Measurements from ENCODE around the gene ELFN2.

The ELFN2 gene

GRCh38 chr22:37358917-37359316 lies 68.4 kb downstream of the ELFN2 start:
- H2BK120ac ChIP-seq (ENCODE audit: insufficient read depth, low read length, poor library complexity) = no peak overlapping the region
- peaks cover 3% of the 10 kb centered on the region for H3K79me2 ChIP-seq (ENCODE audit: control insufficient read depth, insufficient read depth, low read length, poor library complexity)
- no peak overlapping the region for H2BK12ac ChIP-seq (ENCODE audit: low read length)
- H3K4me1 ChIP-seq (ENCODE audit: control insufficient read depth in 1 of 2, insufficient read depth in 2 of 2, low read length in 2 of 2) = peaks cover 0 to 5% of the 10 kb centered on the region in 2 experiments
- WGBS (ENCODE audit: extremely low coverage, insufficient coverage, insufficient read length) = no CpG with 5 or more reads among the region's 8 CpGs
- no peak overlapping the region for H2AFZ ChIP-seq (ENCODE audit: insufficient read depth, low read length, poor library complexity)
- H3K23ac ChIP-seq (ENCODE audit: low read length) = no peak overlapping the region
- H3K4me2 ChIP-seq (ENCODE audit: low read length) = no peak overlapping the region
- no peak overlapping the region for H3K4me3 ChIP-seq (ENCODE audit: low read depth, low read length)
- DNase-seq = no peak
- no peaks in the 10 kb centered on the region for H3K27me3 ChIP-seq (ENCODE audit: insufficient read depth, low read length)
- H3K18ac ChIP-seq (ENCODE audit: low read length) = no peak overlapping the region
- H2BK5ac ChIP-seq (ENCODE audit: low read depth, low read length, poor library complexity) = no peak overlapping the region
- H3K36me3 ChIP-seq (ENCODE audit: control insufficient read depth in 1 of 2, insufficient read depth in 2 of 2, low read length in 2 of 2) = no peaks in the 10 kb centered on the region
- no peak overlapping the region for H3K9ac ChIP-seq (ENCODE audit: low read length)
- H4K12ac ChIP-seq (ENCODE audit: low read depth, low read length) = no peak overlapping the region
- H3K27ac ChIP-seq (ENCODE audit: low read depth, low read length) = no peak overlapping the region
- no peak overlapping the region for H2AK5ac ChIP-seq (ENCODE audit: low read length)
- H4K91ac ChIP-seq (ENCODE audit: low read depth, low read length) = no peak overlapping the region
- no peak overlapping the region for H3K14ac ChIP-seq (ENCODE audit: low read length)
- H3K4ac ChIP-seq (ENCODE audit: low read depth, low read length) = no peak overlapping the region
- H4K8ac ChIP-seq (ENCODE audit: low read depth, low read length) = no peak overlapping the region
- no peaks in the 10 kb centered on the region for H3K9me3 ChIP-seq (ENCODE audit: insufficient read depth, low read depth, low read length)
- H3K79me1 ChIP-seq (ENCODE audit: low read length) = peaks cover 3% of the 10 kb centered on the region

- no peak overlapping the region for H2BK120ac ChIP-seq (ENCODE audit: insufficient read depth, low read length, poor library complexity)
- H3K9ac ChIP-seq (ENCODE audit: low read length) = no peak overlapping the region
- no peaks in the 10 kb centered on the region for H3K27me3 ChIP-seq (ENCODE audit: insufficient read depth, low read length)
- no peak overlapping the region for H2BK5ac ChIP-seq (ENCODE audit: low read depth, low read length, poor library complexity)
- no peak overlapping the region for H3K27ac ChIP-seq (ENCODE audit: low read depth, low read length)
- H4K12ac ChIP-seq (ENCODE audit: low read depth, low read length) = no peak overlapping the region
- no peak overlapping the region for H3K4ac ChIP-seq (ENCODE audit: low read depth, low read length)
- no peak overlapping the region for H4K8ac ChIP-seq (ENCODE audit: low read depth, low read length)
- H3K4me1 ChIP-seq (ENCODE audit: control insufficient read depth in 1 of 2, insufficient read depth in 2 of 2, low read length in 2 of 2) = peaks cover 0 to 5% of the 10 kb centered on the region in 2 experiments
- no peak overlapping the region for H3K4me2 ChIP-seq (ENCODE audit: low read length)
- no peak overlapping the region for H2AK5ac ChIP-seq (ENCODE audit: low read length)
- no peak overlapping the region for H3K23ac ChIP-seq (ENCODE audit: low read length)
- no peak overlapping the region for H3K18ac ChIP-seq (ENCODE audit: low read length)
- WGBS (ENCODE audit: extremely low coverage, insufficient coverage, insufficient read length) = no CpG with 5 or more reads among the region's 11 CpGs
- H3K36me3 ChIP-seq (ENCODE audit: control insufficient read depth in 1 of 2, insufficient read depth in 2 of 2, low read length in 2 of 2) = no peaks in the 10 kb centered on the region
- peaks cover 3% of the 10 kb centered on the region for H3K79me2 ChIP-seq (ENCODE audit: control insufficient read depth, insufficient read depth, low read length, poor library complexity)
- H3K4me3 ChIP-seq (ENCODE audit: low read depth, low read length) = no peak overlapping the region
- no peak overlapping the region for H4K91ac ChIP-seq (ENCODE audit: low read depth, low read length)
- no peaks in the 10 kb centered on the region for H3K9me3 ChIP-seq (ENCODE audit: insufficient read depth, low read depth, low read length)
- H2AFZ ChIP-seq (ENCODE audit: insufficient read depth, low read length, poor library complexity) = no peak overlapping the region
- no peak for DNase-seq
- H3K14ac ChIP-seq (ENCODE audit: low read length) = no peak overlapping the region
- H2BK12ac ChIP-seq (ENCODE audit: low read length) = no peak overlapping the region
- peaks cover 3% of the 10 kb centered on the region for H3K79me1 ChIP-seq (ENCODE audit: low read length)
Observed at GRCh38 chr22:37358386-37358785, 68.9 kb downstream of the ELFN2 start.

GRCh38 chr22:37357446-37358075 lies 69.7 kb downstream of the ELFN2 start:
- Histone ChIP-seq H2AK5ac (ENCODE audit: low read length) (no peak overlapping the region), H3K4me3 (ENCODE audit: low read depth, low read length) (no peak overlapping the region), H3K79me1 (ENCODE audit: low read length) (peaks cover 3% of the 10 kb centered on the region), H3K4me1 (ENCODE audit: control insufficient read depth in 1 of 2, insufficient read depth in 2 of 2, low read length in 2 of 2) (peaks cover 0 to 5% of the 10 kb centered on the region in 2 experiments), H3K27me3 (ENCODE audit: insufficient read depth, low read length) (no peaks in the 10 kb centered on the region), H3K18ac (ENCODE audit: low read length) (no peak overlapping the region), H2BK12ac (ENCODE audit: low read length) (no peak overlapping the region), H4K12ac (ENCODE audit: low read depth, low read length) (no peak overlapping the region), H3K9me3 (ENCODE audit: insufficient read depth, low read depth, low read length) (no peaks in the 10 kb centered on the region), H4K91ac (ENCODE audit: low read depth, low read length) (no peak overlapping the region), H2BK120ac (ENCODE audit: insufficient read depth, low read length, poor library complexity) (peak overlapping the region; percentile 10), H3K79me2 (ENCODE audit: control insufficient read depth, insufficient read depth, low read length, poor library complexity) (peaks cover 3% of the 10 kb centered on the region), H4K8ac (ENCODE audit: low read depth, low read length) (no peak overlapping the region), H2AFZ (ENCODE audit: insufficient read depth, low read length, poor library complexity) (no peak overlapping the region), H3K14ac (ENCODE audit: low read length) (no peak overlapping the region), H3K4me2 (ENCODE audit: low read length) (no peak overlapping the region), H3K4ac (ENCODE audit: low read depth, low read length) (no peak overlapping the region), H3K9ac (ENCODE audit: low read length) (no peak overlapping the region), H2BK5ac (ENCODE audit: low read depth, low read length, poor library complexity) (no peak overlapping the region), H3K27ac (ENCODE audit: low read depth, low read length) (no peak overlapping the region), H3K23ac (ENCODE audit: low read length) (no peak overlapping the region), H3K36me3 (ENCODE audit: control insufficient read depth in 1 of 2, insufficient read depth in 2 of 2, low read length in 2 of 2) (no peaks in the 10 kb centered on the region)
- no CpG with 5 or more reads among the region's 10 CpGs for WGBS (ENCODE audit: extremely low coverage, insufficient coverage, insufficient read length)
- DNase-seq = no peak

- Histone ChIP-seq H3K9me3 (ENCODE audit: insufficient read depth, low read depth, low read length) (no peaks in the 10 kb centered on the region), H4K8ac (ENCODE audit: low read depth, low read length) (no peak overlapping the region), H2AFZ (ENCODE audit: insufficient read depth, low read length, poor library complexity) (no peak overlapping the region), H3K36me3 (ENCODE audit: control insufficient read depth in 1 of 2, insufficient read depth in 2 of 2, low read length in 2 of 2) (no peaks in the 10 kb centered on the region), H3K14ac (ENCODE audit: low read length) (no peak overlapping the region), H3K79me1 (ENCODE audit: low read length) (peaks cover 3% of the 10 kb centered on the region), H3K4ac (ENCODE audit: low read depth, low read length) (no peak overlapping the region), H3K23ac (ENCODE audit: low read length) (no peak overlapping the region), H2BK120ac (ENCODE audit: insufficient read depth, low read length, poor library complexity) (no peak overlapping the region), H3K79me2 (ENCODE audit: control insufficient read depth, insufficient read depth, low read length, poor library complexity) (peaks cover 3% of the 10 kb centered on the region), H4K12ac (ENCODE audit: low read depth, low read length) (no peak overlapping the region), H3K9ac (ENCODE audit: low read length) (no peak overlapping the region), H3K4me1 (ENCODE audit: control insufficient read depth in 1 of 2, insufficient read depth in 2 of 2, low read length in 2 of 2) (peaks cover 0 to 5% of the 10 kb centered on the region in 2 experiments), H3K4me2 (ENCODE audit: low read length) (no peak overlapping the region), H3K27me3 (ENCODE audit: insufficient read depth, low read length) (no peaks in the 10 kb centered on the region), H2AK5ac (ENCODE audit: low read length) (no peak overlapping the region), H3K27ac (ENCODE audit: low read depth, low read length) (no peak overlapping the region), H2BK5ac (ENCODE audit: low read depth, low read length, poor library complexity) (no peak overlapping the region), H2BK12ac (ENCODE audit: low read length) (no peak overlapping the region), H3K4me3 (ENCODE audit: low read depth, low read length) (no peak overlapping the region), H4K91ac (ENCODE audit: low read depth, low read length) (no peak overlapping the region), H3K18ac (ENCODE audit: low read length) (no peak overlapping the region)
- WGBS (ENCODE audit: extremely low coverage, insufficient coverage, insufficient read length) = no CpG with 5 or more reads among the region's 8 CpGs
- DNase-seq = no peak
Observed at GRCh38 chr22:37356922-37357321, 70.4 kb downstream of the ELFN2 start.

All from trophoblast cell (in vitro differentiated cells and primary cell).